ENCODE measurements around the gene ACOXL. TPM values are rescaled to one million over a fixed set of nuclear protein-coding genes. Genes with fewer than 3 reads are reported as not detected.
A peak's percentile ranks its signal among the peaks of the same experiment; 100 is the strongest.

ACOXL gene
- total RNA-seq, 1 donor from 2014 or later: not detected

DNA sequence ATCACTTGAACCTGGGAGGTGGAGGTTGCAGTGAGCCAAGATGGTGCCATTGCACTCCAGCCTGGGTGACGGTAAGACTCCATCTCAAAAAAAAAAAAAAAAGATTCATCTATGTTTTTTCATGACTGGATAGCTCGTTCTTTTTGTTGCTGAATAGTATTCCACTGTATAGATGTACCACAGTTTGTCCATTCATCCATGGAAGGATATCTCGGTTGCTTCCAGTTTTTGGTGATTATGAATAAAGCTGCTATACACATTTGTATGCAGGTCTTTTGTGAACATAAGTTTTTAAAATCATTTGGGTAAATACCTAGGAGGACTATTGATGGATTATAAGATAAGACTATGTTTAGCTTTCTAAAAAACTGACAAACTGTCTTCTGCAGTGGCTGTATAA is 90.8 kb downstream of the ACOXL start:
- DNase-seq (ENCODE audit: low spot score): no peak

DNA sequence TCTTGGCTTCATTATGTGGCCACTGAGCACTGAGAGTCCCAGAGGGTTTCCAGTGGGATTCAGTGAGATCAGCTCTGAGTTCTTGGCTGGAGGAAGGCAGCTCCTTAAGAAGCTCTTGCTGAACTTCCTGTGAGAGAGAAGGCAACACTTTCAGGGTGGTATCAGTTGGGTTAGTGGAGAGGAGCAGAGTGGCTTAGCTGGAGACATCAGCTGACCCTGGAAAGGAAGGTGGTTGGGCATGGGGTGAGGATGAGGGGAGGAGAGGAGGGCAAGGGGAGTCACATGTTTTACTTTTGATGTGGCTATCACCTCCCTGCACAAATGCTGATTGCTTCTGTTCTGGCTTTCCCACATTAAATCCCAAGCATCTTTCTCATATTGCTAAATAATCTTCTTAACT is 95.1 kb downstream of the ACOXL start:
- no peak for DNase-seq (ENCODE audit: low spot score)

DNA sequence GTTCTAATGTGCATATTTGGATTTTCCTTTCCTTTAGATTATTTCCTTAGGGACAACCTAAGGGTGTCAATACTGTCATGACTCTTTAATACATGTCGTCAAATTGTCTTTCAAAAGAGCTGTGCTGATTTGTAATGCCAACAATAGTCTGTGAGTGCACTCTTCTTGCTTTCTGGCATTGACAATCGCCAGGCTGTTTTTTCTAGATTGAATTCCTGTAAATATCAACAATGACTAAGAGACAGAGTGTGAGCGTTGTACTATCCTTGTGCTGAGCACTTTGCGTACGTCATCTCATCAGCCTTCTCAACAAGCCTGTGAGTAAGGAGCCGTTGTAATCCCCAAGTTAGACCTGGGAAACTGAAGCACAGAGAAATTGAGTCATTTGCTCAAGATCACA is 96.0 kb downstream of the ACOXL start:
- DNase-seq (ENCODE audit: low spot score): no peak

DNA sequence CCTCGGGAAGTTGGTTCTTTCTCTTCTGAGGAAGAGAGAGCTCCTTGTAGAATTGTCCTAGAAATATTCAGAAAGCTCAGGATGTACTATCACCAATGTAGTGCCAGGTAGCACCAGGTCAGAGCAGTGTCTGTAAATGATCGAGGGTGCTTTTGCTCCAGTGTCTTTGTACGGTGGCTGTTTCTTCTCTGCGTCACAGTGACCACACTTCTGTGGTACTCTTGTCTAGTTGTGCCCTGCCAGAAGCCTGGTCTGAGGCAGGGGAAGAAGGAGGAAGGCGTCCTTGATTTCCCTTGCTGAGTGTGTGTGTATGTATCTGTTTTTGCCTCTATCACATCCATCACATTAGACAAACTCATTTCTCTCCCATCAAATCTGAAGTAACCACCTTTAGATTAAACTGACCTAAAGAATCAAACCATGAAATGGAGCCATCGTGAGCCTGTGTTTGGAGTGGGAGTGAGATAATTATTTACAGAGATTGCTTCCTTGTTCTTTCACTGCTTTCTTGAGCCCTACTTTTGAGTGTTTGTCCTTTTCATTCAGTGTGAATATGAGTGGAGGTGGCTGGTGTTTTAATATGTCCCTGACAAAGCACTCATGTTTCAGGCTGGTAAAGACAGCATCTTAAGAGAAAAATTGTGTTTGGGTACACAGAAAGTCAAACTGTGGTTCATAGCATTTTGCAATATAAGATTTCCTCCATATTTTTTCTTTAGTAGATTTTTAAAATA is 97.2 kb downstream of the ACOXL start:
- DNase-seq (ENCODE audit: low spot score): no peak

DNA sequence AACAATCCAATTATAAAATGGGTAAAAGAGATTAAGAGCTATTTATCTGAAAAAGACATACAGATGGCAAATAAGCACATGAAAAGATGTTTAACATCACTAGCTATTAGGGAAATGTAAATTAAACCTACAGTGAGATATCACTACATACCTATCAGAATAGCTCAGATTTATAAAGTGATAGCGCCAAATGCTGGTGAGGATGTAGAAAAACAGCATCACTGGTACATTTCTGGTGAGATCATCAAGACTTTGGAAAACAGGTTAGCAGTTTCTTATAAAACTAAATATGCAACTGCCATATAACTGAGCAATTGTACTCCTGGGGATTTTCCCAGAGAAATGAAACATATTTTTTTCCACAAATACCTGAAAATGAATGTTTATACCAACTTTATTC is 100.4 kb downstream of the ACOXL start:
- DNase-seq (ENCODE audit: low spot score): no peak

DNA sequence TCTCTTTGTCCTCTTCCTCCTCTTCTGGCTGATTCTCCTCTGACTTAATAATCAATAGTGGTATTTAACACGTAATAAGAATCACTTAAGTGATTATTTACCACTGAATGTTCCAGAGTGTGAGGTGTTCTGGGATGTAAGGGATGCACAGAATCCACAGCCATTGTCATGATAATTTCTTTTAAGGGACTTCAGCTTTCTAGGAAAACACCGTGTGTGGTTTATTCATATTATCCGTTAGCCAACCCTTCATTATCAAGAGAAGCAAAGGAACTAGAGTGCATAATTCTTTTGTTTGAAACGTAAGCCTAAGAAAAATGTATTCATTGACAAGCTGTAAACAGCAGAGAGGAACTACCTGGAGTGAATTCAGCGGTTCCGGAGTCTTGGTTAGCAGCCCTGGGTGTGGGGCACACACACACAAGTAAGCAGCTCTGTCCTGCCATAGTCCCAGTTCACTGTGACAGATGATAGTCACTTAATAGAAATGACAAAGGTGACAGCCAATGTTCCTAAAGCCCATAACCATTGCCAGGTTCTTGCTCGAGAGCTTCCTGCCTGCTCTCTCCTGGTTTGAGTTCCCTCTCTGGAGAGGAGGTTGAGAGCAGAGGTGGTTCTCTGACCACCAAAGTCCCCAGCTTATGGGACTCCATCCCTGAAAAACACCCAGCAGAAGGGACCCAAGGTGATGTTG is 101.9 kb downstream of the ACOXL start:
- DNase-seq (ENCODE audit: low spot score): no peak

DNA sequence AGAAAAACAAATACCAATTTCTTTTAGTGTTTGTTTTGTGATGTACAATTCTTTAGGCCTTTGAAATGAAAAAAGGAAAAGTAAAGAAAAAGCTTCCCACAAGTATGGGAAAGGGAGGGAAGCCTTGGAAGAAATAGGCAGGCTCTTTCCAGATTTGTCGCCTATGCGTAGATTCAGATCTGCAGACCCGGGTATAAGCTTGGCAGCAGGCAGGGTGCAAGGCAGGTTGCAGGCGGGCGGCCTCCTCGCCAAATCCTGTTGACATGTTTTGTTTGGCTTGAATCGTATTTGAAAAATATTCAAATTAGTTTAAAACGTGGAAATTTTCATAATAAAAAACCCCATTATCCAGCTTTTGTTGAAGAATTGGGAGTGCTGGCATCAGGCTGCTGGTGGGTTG is 104.3 kb downstream of the ACOXL start:
- no peak for DNase-seq (ENCODE audit: low spot score)

DNA sequence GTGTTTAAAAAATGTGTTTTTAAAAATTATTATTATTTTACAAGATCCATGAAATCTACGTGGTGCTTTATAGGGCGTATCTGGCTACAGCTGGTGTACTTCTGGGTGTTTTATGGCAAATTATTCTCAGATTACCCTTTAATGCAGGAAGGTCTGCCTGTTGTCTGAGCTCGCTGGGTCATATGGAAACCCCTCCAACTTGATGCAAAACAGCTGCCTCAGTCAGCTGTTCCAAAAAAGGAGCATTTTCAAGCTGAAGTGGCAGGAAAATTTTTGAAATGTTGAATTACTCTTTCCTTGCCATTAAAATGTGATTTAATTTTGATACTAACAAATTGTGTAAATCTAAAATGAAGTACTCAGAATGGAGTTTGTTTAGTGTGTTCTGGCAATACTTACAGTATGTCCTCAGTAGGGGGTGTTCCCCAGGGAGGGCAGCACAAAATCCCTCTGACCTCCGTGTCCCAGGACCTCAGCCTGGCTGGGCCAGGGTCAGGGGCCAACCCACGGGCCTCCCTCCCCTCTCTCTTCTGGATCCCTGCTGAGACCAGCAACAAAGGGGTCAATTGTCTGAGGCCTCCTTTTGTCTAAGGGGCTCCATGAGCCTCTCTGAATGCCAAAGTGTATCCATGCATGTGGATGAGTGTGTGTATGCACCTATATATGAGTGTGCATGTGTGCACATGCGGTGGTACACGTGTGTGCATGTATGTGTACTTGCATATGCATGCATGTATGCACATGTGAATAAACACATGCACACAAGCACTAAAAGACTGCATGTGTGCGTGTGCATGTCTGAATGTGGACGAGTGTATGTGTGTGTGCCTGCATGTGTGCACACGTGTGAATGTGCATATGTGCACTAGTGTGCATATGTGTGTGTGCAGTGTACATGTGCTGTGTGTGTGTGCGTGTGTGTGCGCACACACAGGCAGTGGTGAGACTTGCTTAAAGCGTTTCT is 105.4 kb downstream of the ACOXL start:
- no peak for DNase-seq (ENCODE audit: low spot score)

DNA sequence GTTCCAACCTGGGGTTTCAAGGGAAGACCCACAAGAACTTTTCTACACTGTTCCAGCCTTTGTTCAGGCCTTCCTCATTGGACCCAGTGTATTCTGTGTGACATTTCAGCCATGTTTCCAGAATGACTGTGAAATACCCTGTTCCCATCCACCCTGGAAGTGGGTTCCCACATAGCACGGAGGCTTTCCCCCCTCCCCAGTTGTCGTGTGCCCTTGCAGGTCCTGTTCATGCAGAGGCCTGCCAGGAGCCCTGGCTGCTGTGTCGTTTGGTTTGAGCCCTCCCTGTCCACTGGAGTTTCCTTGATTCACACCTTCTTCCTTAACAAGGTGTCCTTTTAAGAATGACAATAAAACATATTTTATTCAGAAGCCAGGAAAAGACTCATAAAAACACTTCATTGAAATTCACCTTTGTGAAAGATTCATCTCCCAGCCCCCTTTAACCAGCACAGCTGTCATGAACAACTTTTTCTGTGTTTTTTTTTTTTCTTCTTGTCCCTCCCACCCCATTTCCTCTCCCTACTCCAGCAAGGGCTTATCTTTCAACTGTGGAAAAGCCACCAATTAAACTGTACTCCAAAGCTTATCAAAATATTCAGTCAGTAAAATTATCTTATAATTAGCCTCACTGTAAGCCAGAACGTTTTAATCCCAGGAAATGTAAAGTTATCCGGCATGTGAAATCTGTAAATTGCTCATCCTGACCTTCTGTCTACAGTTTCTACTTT is 106.4 kb downstream of the ACOXL start:
- DNase-seq (ENCODE audit: low spot score): no peak

DNA sequence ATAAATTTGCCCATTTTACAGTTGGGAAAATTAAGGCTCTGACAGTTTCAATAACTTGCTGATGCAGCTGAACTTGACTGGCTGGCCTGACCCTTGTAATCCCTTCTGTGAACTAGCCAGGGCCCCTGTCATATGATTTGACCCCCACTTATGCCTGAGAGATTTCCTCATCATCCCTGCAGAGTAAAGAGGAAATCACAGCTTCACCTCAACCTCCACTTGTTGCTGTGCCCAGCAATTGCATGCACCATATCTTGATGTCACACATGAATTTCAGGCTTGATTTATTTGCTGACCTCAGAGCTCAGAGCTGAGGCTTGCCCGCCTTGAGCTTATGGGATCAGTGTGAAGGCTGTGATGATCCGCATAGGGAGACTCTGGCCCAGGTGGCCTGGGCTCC is 108.1 kb downstream of the ACOXL start:
- DNase-seq (ENCODE audit: low spot score): no peak

DNA sequence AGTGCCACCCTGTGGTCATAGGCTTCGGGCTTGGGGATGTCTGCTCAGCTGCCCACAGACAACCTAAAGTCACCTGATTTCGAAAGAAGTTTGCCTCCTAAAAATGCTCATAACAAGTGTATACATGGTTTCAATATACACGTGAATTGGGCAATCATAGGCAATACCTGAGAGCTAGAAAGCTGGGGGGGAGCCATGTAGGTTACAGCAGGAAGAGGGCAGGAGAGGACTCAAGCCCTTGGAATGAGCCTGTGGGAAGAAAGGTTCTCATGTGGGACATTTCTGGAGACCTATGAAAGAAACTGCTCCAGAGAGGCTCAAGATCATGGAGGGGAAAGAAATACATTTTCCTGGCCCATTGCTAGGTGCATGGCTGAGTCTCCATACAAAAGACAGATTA is 109.7 kb downstream of the ACOXL start:
- DNase-seq (ENCODE audit: low spot score): no peak

DNA sequence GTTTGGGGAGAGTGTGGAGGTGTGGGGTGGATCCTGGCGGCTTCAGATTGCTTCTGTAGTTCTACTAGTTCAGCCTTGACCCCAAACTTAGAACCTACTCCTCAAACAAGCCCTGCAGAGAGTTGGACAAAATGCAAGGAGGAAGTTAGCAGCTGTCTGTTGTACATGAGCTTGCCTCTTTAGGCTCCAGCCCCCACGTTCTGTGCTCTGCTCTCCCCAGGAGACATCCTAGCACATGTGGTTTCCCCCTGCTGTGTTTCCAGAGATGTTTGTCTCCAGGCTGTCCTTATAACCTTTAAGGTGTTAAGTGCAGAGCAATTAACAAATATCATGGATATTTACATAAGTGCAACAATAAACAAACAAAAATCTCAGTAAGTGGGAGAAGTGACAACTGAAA is 111.1 kb downstream of the ACOXL start:
- no peak for DNase-seq (ENCODE audit: low spot score)

DNA sequence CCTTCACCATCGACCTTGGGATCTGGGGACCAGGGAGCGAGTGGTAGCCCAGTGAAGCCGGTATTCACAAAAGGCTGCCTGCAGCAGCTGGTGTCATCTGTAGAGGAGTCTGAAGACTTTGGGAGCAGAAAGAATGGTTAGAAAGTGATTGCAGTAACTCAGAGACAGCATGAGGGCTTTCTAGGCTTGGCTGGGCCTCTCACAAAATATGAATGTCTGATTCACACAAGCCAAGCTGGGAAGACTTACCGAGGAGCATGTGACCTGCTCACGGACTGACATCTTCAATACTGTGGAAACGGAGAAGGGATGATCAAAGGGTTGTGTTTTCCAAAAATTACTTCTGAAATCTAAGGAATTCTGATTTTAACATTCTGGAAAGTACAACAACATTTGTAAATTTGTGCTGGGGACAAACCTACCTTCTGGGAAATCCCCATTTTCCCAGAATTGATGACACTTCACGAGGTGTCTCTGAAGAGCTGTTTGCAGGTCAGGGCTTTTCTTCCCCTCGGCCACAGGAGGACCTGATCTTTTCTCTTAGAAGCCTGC is 111.7 kb downstream of the ACOXL start:
- DNase-seq (ENCODE audit: low spot score): no peak

DNA sequence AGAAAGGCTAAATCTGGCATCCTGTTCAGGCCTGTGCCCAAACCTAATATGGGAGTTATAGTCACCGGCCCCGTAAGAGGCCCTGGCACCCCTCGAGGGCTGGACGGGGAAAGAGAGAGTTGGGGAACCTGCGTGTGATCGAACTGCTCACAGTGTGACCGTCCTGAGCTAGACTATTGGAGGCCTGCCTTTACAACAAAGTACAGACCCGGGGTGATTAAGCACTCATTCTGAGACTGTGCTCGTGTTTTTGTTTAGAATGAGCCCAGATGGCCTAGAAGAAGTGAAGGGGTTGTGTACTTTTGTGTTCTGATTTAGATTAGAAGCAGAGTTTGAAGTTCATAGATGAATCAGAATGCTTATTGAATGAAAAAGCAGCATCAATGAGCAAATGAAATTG is 115.3 kb downstream of the ACOXL start:
- no peak for DNase-seq (ENCODE audit: low spot score)

DNA sequence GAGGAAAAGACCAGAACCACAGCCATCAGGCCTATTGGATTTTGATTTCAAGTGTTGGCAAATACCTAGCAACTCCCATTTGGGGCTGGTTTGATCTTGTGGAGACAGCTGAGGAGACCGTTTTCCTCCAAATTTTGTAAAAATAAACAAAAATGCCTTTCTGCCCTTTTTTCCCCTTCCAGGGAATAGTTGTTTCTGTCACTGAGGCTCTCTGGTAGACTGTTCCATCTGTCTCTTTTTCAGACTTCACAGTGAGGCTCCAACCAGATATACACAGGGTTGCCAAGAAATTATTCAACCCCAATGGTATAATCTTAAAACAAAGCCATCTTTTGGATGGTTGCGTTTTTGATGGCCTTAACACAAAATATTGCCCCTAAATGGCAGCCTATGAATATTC is 115.7 kb downstream of the ACOXL start:
- DNase-seq (ENCODE audit: low spot score): no peak

DNA sequence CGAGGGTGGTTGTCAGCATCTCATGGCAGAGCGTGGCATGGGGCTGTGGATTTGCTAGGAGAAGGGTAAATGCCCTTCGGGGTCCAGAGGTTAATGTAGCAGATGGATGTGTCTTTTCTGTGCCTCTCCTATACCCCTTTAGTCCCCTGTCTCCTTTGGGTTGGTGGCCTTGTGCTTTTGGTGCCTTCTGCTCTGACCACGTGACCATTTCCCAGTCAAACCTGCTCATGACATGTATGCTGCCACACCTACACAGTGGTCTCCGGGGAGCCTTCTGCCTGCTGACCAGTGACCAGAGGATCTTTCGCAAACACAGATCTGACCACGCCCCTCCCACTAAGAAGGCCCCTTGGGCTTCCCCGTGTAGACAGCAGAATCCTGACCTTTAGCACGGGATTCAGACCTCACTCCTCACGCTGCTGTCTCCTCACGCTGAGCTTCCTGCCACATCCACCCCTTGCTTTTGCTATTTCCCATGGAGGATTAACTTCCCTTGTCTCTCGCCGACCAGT is 116.2 kb downstream of the ACOXL start:
- no peak for DNase-seq (ENCODE audit: low spot score)

DNA sequence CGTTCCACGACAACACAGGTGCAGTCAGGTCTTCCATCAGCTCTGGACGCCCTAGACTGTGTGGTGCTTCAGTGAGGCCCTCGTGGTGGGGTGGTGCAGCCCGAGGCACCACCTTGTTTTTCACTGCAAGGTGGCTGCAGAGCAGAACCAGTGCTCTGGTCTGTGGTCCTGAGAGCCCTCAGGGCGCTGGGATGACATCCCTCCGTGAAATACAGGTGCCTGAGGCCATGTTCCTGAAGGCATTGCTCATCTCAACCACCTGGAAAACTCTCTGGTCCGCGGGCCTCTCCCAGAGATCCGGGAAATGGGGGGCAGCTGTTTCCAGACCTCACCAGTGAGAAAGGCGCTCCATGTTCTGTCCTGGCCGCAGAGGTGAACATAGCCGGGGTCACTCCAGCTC is 119.2 kb downstream of the ACOXL start:
- DNase-seq (ENCODE audit: low spot score): no peak

DNA sequence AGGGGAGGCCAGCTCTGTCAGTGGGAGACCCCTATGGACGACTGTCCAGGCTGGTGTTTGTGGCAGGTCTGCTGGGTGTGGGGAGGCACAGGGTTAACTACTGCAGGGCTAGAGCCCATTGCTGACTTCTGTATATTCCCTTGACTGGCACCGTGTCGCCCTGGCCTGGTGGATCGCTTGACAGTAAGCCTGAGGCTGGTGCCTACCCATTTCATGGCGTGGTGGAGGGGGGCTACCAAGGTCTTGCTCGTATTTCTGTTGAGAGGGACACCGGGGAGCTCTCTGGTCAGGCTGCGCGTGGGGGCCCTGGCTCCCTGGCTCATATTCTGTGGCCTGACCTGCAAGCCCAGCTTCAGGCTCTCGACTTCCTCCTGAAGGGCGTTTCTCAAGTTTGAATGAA is 119.7 kb downstream of the ACOXL start:
- DNase-seq (ENCODE audit: low spot score): peak; percentile 78

DNA sequence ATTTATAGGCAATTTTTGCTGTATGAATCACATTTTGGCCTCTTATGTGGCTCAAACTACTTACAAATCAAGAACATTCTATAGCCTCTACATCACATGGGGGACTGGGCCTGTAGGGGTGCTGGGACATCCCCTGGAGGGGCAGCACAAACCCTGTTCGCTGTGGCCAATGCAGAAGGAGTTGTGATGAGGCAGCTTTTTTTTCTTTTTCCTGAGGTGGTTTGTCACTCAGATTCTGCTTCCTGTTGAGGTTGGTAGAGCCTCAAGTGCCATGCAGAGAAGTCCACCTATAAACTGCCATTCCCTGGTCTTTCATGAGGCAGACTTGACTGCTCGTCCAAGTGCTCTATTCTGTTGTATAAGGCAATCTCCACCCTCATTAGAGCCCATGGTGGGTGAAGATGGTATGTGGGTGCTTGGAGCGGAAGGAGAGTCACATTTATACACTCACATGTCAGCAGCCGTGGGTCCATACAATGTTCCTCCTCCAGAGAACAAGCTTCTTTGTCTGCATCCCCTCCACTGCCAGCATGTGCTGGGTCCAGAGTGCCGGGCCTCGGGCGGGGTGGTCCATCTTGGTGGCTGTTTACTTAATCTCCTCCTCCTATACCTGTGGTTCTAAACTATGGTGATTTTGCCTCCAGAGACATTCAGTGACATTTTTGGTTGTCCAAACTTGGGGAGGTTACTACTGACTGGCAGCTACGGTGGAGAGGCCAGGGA is 120.3 kb downstream of the ACOXL start:
- DNase-seq (ENCODE audit: low spot score): peak; percentile 51

DNA sequence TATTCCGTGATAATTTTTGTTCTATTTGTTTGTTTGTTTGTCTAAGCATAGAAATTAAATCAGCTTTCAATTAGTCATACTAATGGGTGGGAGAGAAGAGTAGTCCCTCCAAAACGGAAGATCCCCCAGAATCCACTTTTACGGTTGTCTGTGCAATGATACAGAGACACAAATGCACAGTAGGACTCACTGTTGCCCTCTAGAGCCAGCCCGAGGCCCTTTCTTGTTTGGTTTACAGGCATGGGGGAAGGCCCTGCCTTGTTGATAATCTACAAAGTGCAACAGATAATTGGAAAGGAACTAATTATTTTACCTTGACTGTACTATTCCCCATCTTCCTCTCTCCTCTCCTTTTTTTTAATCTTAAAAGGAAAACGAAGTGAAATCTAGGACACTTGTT is 121.1 kb downstream of the ACOXL start:
- peak; percentile 43 for DNase-seq (ENCODE audit: low spot score)

Data from mesenteric fat pad (tissue), 1 donor.